ENCODE data around the gene STIM1.

DNA sequence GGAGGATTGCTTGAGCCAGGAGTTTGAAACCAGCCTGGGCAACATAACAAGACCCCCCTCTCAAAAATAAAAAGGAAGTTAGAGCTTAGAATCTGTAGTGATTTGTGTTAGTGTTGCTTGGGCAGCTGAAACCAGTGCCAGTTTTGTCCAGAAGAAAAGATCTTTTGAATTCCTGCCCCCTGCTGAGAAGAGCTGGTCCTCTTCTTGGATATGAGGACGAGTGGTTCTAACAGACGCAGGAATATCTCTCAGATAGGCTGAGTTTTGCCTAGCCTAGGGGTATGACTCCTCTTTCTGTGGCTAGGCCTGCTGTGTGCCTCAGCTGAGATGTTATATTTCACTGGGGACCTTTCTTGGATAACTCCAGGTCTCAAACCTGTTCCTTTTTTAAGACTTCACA, 102.8 kb downstream of the STIM1 start:
- TF ChIP-seq, protein P1, sequence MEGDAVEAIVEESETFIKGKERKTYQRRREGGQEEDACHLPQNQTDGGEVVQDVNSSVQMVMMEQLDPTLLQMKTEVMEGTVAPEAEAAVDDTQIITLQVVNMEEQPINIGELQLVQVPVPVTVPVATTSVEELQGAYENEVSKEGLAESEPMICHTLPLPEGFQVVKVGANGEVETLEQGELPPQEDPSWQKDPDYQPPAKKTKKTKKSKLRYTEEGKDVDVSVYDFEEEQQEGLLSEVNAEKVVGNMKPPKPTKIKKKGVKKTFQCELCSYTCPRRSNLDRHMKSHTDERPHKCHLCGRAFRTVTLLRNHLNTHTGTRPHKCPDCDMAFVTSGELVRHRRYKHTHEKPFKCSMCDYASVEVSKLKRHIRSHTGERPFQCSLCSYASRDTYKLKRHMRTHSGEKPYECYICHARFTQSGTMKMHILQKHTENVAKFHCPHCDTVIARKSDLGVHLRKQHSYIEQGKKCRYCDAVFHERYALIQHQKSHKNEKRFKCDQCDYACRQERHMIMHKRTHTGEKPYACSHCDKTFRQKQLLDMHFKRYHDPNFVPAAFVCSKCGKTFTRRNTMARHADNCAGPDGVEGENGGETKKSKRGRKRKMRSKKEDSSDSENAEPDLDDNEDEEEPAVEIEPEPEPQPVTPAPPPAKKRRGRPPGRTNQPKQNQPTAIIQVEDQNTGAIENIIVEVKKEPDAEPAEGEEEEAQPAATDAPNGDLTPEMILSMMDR (IDR thresholded peaks at IDR 0.05) = no peak
- TF ChIP-seq POLR2A (IDR thresholded peaks at IDR 0.05) = no peak

Data from gastroesophageal sphincter (tissue), 3 donors.